T-helper 1 cell treated with Interleukin-12 subunit alpha and Interleukin-12 subunit beta and Interleukin-4 antibody, amounts not matched to agents 30 ng/mL and 1 ng/mL, for 36 hours (primary cell): ENCODE measurements around the gene UBTD2. TPM values are rescaled to one million over a fixed set of nuclear protein-coding genes. Genes with fewer than 3 reads are reported as not detected.
"Not testable (repeated sequence)": the region's sequence is repeated elsewhere in the genome, so short reads cannot be mapped to it uniquely, and the experiment has no call there.

ENCODE experiments used
- intact Hi-C: fragments of 100-400 bp; cut with micrococcal nuclease; formaldehyde crosslinking; loops from one replicate; pipeline ENCODE4 v1.15.1; 2024
- total RNA-seq: library from RNA; stranded (reverse); gene quantifications from 2 replicates; pipeline ENCODE4 v1.2.3, GENCODE V29; 2022

Gene UBTD2
- 5.7 and 6.4 TPM in 2 replicates for total RNA-seq

- intact Hi-C loops: loop anchor here (1.0 to 10.0 kb wide), 9 partner anchors 46 to 896 kb away; partner anchors contain the start of genes ATP6V0E1, BNIP1, CREBRF and FBXW11
Measured at GRCh38 chr5:172283020-172283861, at the start of gene UBTD2. Gene UBTD2, minus strand, starts transcription at chr5:172283764. Its CDS starts 99 bp downstream, at chr5:172283665.

- intact Hi-C loops: not testable (repeated sequence)
Measured at GRCh38 chr5:172326901-172327300, 43.3 kb upstream of the UBTD2 start.

- intact Hi-C loops: no loop called here
Measured at GRCh38 chr5:172325452-172325851, 41.9 kb upstream of the UBTD2 start.

GRCh38 chr5:172322028-172322965 lies 38.7 kb upstream of the UBTD2 start:
- intact Hi-C loops: no loop called here

DNA sequence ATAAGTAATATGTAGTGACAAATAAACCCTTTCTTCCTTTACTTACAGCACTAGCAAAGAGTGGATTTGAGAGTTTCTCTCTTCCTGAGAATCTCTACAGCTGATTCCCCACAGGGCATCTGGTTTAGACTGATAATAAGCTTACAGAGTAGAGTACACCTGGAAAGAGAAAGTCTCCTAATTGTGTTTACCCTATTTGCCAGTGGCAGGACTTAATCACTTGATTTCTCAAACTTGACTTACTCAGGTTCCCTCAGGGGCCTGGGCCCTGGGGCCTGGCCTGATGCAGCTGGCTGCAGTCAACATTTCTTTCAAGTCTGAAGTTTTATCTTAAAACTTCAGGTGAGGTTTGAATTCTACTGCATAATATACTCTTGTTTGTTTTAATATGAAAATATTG lies 38.0 kb upstream of the UBTD2 start:
- intact Hi-C loops: no loop called here

GRCh38 chr5:172319708-172320441 lies 36.3 kb upstream of the UBTD2 start:
- intact Hi-C loops: no loop called here

DNA sequence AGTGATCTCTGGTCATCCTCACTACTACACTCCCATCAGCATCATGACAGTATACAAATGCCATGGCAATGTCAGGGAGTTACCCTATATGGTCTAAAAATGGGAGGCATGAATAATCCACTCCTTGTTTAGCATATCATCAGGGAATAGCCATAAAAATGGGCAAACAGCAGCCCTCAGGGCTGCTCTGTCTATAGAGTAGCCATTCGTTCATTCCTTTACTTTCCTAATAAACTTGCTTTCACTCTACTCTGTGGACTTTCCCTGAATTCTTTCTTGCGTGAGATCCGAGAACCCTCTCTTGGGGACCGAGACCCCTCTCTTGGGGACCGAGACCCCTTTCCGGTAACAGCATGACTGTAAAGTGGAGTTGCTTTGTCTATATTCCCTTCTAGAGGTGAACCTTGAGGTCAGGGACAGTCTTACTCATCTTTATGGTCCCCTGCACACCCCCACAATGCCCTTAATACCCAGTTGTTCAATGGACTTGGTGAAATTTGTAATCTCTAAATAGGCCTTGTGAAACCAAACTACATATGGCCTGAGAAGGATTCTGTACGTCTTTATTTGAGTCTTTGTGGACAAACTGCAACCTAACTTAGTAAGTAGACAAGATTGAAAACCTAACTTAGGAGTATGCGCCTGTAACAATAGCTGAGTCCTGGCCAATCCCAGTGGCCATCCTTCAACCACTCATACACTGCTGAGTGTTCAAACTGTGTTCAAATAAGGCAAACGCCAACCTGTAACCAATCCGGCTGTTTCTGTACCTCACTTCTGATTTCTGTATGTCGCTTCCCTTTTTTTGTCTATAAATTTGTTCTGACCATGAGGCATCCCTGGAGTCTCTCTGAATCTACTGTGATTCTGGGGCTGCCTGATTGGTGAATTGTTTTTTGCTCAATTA lies 32.3 kb upstream of the UBTD2 start:
- intact Hi-C loops: no loop called here

GRCh38 chr5:172313915-172314314 lies 30.4 kb upstream of the UBTD2 start:
- intact Hi-C loops: no loop called here

DNA sequence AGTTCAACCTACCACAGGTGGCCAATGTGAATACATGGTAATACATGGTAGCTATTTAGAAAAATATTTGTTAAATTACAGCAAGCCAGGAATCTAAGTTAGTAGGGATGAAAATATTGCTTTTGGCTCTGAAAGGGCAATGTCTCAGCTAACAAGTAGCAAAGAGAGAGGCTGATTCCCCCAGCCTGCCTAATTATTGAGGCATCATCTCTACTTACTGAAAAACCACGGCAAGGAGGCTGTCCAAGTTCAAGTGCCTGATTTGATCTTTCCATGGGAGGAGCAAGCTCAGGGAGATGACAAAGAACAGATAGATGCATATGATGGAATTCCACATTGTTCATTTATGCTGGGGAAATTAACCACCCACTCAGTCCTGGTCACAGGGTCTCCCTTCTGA lies 28.7 kb upstream of the UBTD2 start:
- intact Hi-C loops: no loop called here

DNA sequence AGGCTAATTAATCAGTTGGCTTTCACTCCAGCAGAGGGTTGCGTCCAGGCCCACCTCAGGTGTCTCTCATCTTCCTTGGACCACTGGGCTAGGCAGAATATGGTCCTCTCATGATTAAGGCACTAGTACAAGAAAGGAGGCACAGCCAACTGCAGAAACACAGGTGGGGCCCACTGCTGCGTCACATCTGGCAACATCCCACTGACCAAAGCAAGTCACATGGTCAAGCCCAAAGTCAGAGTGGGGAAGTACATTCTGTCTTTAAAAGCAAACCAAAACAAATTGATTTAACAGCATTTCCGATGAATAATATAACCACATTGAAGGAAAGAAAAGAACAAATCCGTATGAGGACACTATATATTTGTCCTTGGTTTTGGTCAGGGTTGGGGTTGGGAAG lies 28.0 kb upstream of the UBTD2 start:
- intact Hi-C loops: no loop called here

DNA sequence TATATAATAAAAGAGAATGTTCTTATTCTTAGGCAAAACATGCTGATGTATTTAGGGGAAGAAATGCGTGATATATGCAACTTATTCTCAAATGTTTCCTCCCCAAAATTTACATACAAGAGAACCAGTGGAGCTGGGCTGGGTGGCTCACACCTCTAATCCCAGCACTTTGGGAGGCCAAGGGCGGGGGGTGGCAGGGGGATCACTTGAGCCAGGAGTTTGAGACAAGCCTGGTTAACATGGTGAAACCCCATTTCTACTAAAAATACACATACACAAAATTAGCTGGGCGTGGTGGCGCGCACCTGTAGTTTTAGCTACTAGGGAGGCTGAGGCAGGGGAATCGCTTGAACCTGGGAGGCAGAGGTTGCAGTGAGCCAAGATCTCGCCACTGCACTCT lies 27.5 kb upstream of the UBTD2 start:
- intact Hi-C loops: no loop called here

GRCh38 chr5:172305380-172305779 lies 21.8 kb upstream of the UBTD2 start:
- intact Hi-C loops: no loop called here

GRCh38 chr5:172303572-172304335 lies 20.2 kb upstream of the UBTD2 start:
- intact Hi-C loops: no loop called here

DNA sequence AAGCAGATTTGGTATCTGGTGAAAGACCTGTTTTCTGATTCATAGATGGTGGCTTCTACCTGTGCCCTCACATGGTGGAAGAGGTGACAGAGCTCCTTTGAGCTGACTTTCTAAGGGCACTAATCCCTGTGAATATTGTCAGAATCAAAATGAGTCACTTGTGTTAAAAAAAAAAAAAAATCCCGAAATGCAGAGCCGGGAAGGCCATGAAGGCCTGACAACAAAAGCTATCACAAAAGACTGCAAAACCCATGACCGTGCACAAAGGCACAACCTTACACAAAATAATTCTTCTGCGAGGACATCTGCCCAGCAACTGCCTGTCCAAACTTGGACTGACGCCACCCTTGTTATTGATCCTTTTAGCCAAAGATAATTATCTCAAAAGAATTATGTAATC lies 19.6 kb upstream of the UBTD2 start:
- intact Hi-C loops: no loop called here

DNA sequence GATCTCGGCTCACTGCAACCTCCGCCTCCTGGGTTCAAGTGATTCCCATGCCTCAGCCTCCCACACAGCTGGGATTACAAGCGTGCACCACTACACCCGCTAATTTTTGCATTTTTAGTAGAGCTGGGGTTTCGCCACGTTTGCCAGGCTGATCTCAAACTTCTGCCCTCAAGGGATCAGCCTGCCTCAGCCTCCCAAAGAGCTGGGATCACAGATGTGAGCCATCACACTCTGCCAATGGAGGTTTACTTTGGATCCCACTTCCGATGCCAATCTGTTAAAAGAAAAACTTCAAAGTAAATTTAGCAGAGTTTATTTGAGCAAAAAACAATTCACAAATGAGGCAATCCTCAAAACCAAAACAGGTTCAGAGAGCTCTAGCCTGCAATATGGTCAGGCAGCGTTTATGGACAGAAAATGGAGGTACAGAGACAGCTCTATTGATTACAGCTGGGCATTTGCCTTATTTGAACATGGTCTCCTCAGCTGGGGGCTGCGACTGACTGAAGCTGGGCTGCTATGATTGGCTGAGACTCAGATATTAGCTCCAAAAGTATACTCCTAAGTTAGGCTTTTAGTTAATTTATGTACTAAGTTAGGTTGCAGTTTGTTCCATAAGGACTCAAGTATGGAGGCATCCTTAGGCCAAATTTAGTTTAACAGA lies 18.6 kb upstream of the UBTD2 start:
- intact Hi-C loops: no loop called here

DNA sequence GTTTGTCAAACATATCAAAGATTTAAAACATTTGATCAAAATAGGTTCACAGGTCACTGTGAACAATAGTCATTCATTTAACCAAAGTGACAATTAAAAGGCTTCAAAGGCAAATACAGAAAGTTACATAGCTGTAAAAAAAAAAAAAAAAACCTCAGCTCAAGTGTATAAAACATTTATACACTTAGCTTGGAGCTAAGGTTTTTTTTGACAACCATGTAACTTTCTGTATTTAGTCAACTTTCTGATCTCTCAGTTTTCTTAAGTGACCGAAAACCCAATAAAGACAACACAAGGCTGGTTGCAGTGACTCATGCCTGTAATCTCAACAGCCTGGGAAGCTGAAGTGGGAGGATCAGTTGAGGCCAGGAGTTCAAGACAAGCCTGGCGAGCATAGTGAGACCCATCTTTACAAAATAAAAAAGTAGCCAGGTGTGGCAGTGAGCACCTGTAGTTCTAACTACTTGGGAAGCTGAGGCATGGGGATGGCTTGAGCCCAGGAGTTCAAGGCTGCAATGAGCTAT lies 16.4 kb upstream of the UBTD2 start:
- intact Hi-C loops: no loop called here

GRCh38 chr5:172294831-172295230 lies 11.3 kb upstream of the UBTD2 start:
- intact Hi-C loops: loop anchor here (5.0 kb wide), 1 partner anchor 402 kb away; no protein-coding TSS in a partner anchor

DNA sequence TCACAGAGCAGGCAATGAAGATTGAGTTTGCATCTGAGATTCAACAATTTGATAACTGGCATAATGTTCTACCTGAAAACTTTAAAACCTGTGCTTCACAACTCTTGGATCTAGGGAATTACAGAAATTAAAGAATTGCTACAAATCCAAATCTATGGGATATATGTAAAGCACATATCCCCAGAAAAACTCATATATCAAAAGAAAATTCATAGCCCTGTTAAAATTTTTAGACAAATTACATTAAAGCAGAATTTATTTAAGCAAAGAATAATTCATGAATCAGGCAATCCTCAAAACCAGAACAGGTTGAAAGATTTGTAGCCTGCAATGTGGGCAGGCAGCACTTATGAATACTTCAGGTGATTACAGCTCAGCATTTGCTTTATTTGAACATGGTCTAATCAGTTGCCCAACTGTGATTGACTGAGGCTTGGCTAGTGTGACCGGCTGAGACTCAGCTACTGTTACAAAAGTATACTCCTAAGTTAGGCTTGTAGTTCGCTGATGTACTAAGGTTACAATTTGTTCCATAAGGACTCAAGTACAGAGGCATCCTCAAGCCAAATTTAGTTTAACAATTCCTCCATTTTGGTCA lies 10.3 kb upstream of the UBTD2 start:
- intact Hi-C loops: loop anchor here (1.0 to 5.0 kb wide), 10 partner anchors 10 to 875 kb away; partner anchors contain the start of genes FBXW11, FGF18 and STK10
